GM12865 (cell line): Measurements from ENCODE around the gene GNG2.

Source experiments
- DNase-seq: peaks from one replicate; pipeline ENCODE4 v3.0.0; 2010; ENCODE audit warnings: low read depth
- H3K4me3 ChIP-seq: 2 replicates; pipeline ENCODE4 v1.5.1; 2011; ENCODE audit warnings: mild to moderate bottlenecking, low read depth, low read length, control low read depth
- CTCF ChIP-seq: IDR thresholded peaks from 2 replicates; pipeline ENCODE4 v1.5.1; 2011; ENCODE audit warnings: low read length, control low read depth, low read depth, inconsistent platforms; ENCODE audit not compliant: insufficient read depth; ENCODE audit errors: missing control alignments

The GNG2 gene

GRCh38 chr14:51860164-51860824 lies at the start of gene GNG2:
TSS of gene GNG2 (plus strand) at chr14:51860612. CDS start at chr14:51950679, 90,067 bp downstream.
- H3K4me3 ChIP-seq = peak within 1 kb of the TSS; percentile 86
- DNase-seq = peak; percentile 92
- no peak for TF ChIP-seq CTCF

GRCh38 chr14:51811706-51812105 lies 48.7 kb upstream of the GNG2 start:
- H3K4me3 ChIP-seq = no peak overlapping the region
- no peak for DNase-seq
- TF ChIP-seq CTCF = no peak

GRCh38 chr14:51816031-51816430 lies 44.4 kb upstream of the GNG2 start:
- DNase-seq = no peak
- no peak for TF ChIP-seq CTCF
- no peak overlapping the region for H3K4me3 ChIP-seq

GRCh38 chr14:51817326-51817725 lies 43.1 kb upstream of the GNG2 start:
- TF ChIP-seq CTCF = no peak
- H3K4me3 ChIP-seq = no peak overlapping the region
- no peak for DNase-seq

- TF ChIP-seq CTCF = no peak
- no peak overlapping the region for H3K4me3 ChIP-seq
- DNase-seq = peak; percentile 3
Measured at GRCh38 chr14:51818748-51819380, 41.5 kb upstream of the GNG2 start.

GRCh38 chr14:51821822-51822221 lies 38.6 kb upstream of the GNG2 start:
- TF ChIP-seq CTCF = no peak
- no peak for DNase-seq
- no peak overlapping the region for H3K4me3 ChIP-seq
